Measurements from ENCODE around the gene DSCAM. TPM values are rescaled to one million over a fixed set of nuclear protein-coding genes. Genes with fewer than 3 reads are reported as not detected.

The DSCAM gene
- total and polyA plus RNA-seq, 4 experiments from 2014 or later, result not detected

DNA sequence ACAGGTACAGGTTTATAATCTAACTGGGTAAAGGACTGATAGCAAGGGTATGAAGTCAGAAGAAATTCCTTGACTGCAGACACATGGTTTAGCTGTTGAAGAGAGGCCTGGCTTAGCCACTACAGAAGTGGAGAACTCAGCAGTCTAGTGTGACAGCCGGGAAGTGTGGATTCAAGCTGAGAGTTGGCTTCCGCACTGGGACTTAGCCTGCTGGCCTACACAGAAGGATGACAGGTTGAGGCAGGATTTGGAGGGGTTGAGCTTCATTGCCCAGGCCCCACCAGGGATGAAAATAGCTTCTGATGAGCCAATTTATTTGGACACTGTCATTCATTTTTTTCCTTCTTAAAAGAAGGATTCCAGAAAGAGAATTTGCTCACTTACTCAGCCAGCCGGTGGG lies 695.3 kb downstream of the DSCAM start:
- Histone ChIP-seq H3K4me1 (ENCODE audit: insufficient read depth, low read length) (no peaks in the 10 kb centered on the region), H3K4me3 (ENCODE audit: low read length in 2 of 2) (no peak overlapping the region), H3K27ac (ENCODE audit: low read depth, low read length) (no peak overlapping the region), H3K9me3 (ENCODE audit: control insufficient read depth in 1 of 2, low read length in 2 of 2) (no peaks in the 10 kb centered on the region), H3K36me3 (ENCODE audit: insufficient read depth, low read length) (no peaks in the 10 kb centered on the region), H3K27me3 (ENCODE audit: insufficient read depth, low read length) (no peaks in the 10 kb centered on the region)
- CTCF ChIA-PET (ENCODE audit: partially characterized antibody), result no interaction called here
- no peak overlapping the region for H3K4me3 Mint-ChIP-seq
- POLR2A ChIA-PET (ENCODE audit: partially characterized antibody), result no interaction called here
- no peaks in the 10 kb centered on the region for H3K27me3 Mint-ChIP-seq
- no peaks in the 10 kb centered on the region for H3K36me3 Mint-ChIP-seq
- intact Hi-C loops (cut with micrococcal nuclease), result no loop called here
- no peaks in the 10 kb centered on the region for H3K4me1 Mint-ChIP-seq
- no peak for DNase-seq
- H3K27ac Mint-ChIP-seq, result no peak overlapping the region
- H3K9me3 Mint-ChIP-seq, result peaks cover 0 to 6% (median 2%) of the 10 kb centered on the region in 8 donors

DNA sequence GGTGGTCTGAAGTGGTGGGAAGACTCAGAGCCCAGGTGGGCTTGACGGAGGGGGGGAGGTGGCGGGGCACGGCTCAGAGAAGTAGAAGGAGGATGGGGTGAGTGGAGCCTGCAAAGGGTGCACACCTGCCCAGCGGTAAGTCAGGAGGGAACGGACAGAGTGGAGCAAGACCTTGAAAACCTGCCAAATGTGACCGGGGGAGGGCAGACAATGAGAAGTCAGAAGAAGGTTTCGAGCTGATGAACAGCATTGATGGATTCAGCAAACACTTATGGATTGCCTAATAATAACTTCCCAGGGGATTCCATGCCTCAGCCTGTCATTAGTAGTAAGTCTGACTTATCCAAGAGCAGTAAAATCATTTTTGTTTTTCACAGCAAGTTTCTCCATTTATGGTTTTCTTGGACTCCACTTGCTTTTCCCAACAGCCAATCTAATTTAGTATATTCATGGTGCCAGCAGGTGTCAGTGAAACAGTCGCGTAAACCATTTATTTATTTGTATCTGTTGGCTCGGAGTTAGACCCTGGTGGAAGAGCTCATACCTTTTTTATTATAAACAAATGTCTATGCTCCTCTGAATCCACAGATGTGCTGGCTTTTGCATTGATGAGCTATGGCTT lies 700.6 kb downstream of the DSCAM start:
- POLR2A ChIA-PET (ENCODE audit: partially characterized antibody), result no interaction called here
- no peak overlapping the region for H3K27ac Mint-ChIP-seq
- intact Hi-C loops (cut with micrococcal nuclease), result no loop called here
- DNase-seq, result no peak
- H3K9me3 ChIP-seq (ENCODE audit: control insufficient read depth in 1 of 2, low read length in 2 of 2), result no peaks in the 10 kb centered on the region
- no peaks in the 10 kb centered on the region for H3K36me3 ChIP-seq (ENCODE audit: insufficient read depth, low read length)
- no peaks in the 10 kb centered on the region for H3K36me3 Mint-ChIP-seq
- no peaks in the 10 kb centered on the region for H3K4me1 ChIP-seq (ENCODE audit: insufficient read depth, low read length)
- no peak overlapping the region for H3K4me3 Mint-ChIP-seq
- H3K27ac ChIP-seq (ENCODE audit: low read depth, low read length), result no peak overlapping the region
- peaks cover 0 to 2% (median 0%) of the 10 kb centered on the region in 8 donors for H3K9me3 Mint-ChIP-seq
- no peaks in the 10 kb centered on the region for H3K4me1 Mint-ChIP-seq
- CTCF ChIA-PET (ENCODE audit: partially characterized antibody), result no interaction called here
- H3K27me3 ChIP-seq (ENCODE audit: insufficient read depth, low read length), result no peaks in the 10 kb centered on the region
- no peak overlapping the region for H3K4me3 ChIP-seq (ENCODE audit: low read length in 2 of 2)
- H3K27me3 Mint-ChIP-seq, result no peaks in the 10 kb centered on the region

DNA sequence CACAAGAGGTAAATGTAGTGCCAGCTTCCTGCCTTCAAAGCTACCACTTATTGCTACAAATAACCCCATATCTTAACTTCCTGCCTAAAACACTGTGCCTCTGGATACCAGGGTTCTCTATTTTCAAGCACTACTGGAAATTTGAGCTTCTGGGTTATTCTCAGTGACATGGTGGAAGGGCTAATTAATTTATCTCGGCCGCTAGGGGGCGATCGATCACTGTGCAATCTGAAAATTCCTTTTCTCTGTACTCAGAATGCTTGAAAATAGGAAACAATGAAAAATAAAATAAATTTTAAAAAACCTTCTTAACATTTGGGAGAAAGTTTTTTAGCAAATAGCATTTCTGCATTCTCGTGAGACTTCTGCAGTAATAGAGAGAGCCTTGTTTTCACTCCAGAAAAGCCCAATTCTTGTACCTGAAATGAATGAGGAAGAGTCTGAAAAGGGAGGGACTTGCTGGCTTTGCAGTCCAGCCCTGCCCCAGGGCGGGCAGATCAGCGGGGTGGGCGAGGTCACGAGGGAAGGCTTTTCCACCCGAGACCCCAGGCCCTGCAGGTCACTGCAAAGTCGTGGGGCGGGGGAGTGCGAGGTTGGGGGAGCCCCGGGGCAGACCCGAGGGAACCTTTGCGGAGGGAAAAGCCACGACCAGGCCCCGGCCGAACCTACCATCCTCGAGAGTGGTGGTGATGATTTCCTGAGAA lies 703.0 kb downstream of the DSCAM start:
- H3K27me3 ChIP-seq (ENCODE audit: insufficient read depth, low read length), result no peaks in the 10 kb centered on the region
- Mint-ChIP-seq H3K4me1 (no peaks in the 10 kb centered on the region), H3K9me3 (peaks cover 0 to 2% (median 0%) of the 10 kb centered on the region in 8 donors), H3K4me3 (no peak overlapping the region), H3K27ac (no peak overlapping the region), H3K27me3 (peaks cover 0 to 2% of the 10 kb centered on the region in 2 donors), H3K36me3 (no peaks in the 10 kb centered on the region)
- peak in 1 of 5 donors; percentile 3 for DNase-seq
- intact Hi-C loops (cut with micrococcal nuclease), result loop anchor here (5.0 kb wide), 1 partner anchor 923 kb away; no protein-coding TSS in a partner anchor
- no peaks in the 10 kb centered on the region for H3K9me3 ChIP-seq (ENCODE audit: control insufficient read depth in 1 of 2, low read length in 2 of 2)
- H3K36me3 ChIP-seq (ENCODE audit: insufficient read depth, low read length), result no peaks in the 10 kb centered on the region
- no peaks in the 10 kb centered on the region for H3K4me1 ChIP-seq (ENCODE audit: insufficient read depth, low read length)
- POLR2A ChIA-PET (ENCODE audit: partially characterized antibody), result no interaction called here
- H3K4me3 ChIP-seq (ENCODE audit: low read length in 2 of 2), result no peak overlapping the region
- CTCF ChIA-PET (ENCODE audit: partially characterized antibody), result interaction anchor here (0.8 kb wide), 1 partner anchor 41 kb away, joined by 3 read pairs; no protein-coding TSS in a partner anchor
- H3K27ac ChIP-seq (ENCODE audit: low read depth, low read length), result no peak overlapping the region

DNA sequence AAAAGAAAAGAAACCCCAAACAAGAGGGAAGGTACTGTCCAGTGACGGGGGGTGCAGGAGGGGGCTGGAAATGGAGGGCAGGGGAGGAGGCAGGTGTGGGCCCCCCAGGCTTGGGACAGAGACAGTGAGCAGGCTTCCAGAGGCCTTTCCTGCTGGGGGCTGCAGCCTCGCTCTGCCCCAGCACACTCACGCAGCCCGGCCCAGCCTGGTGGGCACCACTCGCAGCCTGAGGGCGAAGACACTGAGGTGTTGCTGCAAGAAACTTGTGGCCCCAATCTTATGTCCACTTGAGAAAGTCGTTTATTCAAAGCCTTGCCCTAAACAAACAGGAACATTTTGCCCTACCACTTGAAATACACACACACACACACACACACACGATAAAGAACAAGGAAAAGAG lies 705.3 kb downstream of the DSCAM start:
- DNase-seq, result no peak
- H3K4me3 ChIP-seq (ENCODE audit: low read length in 2 of 2), result no peak overlapping the region
- no peak overlapping the region for H3K27ac ChIP-seq (ENCODE audit: low read depth, low read length)
- intact Hi-C loops (cut with micrococcal nuclease), result loop anchor here (5.0 kb wide), 1 partner anchor 926 kb away; no protein-coding TSS in a partner anchor
- no peaks in the 10 kb centered on the region for H3K4me1 Mint-ChIP-seq
- H3K9me3 Mint-ChIP-seq, result peaks cover 0 to 2% (median 0%) of the 10 kb centered on the region in 8 donors
- ChIA-PET POLR2A (ENCODE audit: partially characterized antibody) (no interaction called here), CTCF (ENCODE audit: partially characterized antibody) (no interaction called here)
- no peaks in the 10 kb centered on the region for H3K36me3 Mint-ChIP-seq
- no peaks in the 10 kb centered on the region for H3K36me3 ChIP-seq (ENCODE audit: insufficient read depth, low read length)
- no peak overlapping the region for H3K27ac Mint-ChIP-seq
- H3K4me1 ChIP-seq (ENCODE audit: insufficient read depth, low read length), result no peaks in the 10 kb centered on the region
- H3K27me3 Mint-ChIP-seq, result peaks cover 0 to 2% of the 10 kb centered on the region in 2 donors
- H3K27me3 ChIP-seq (ENCODE audit: insufficient read depth, low read length), result no peaks in the 10 kb centered on the region
- H3K4me3 Mint-ChIP-seq, result no peak overlapping the region
- H3K9me3 ChIP-seq (ENCODE audit: control insufficient read depth in 1 of 2, low read length in 2 of 2), result no peaks in the 10 kb centered on the region

DNA sequence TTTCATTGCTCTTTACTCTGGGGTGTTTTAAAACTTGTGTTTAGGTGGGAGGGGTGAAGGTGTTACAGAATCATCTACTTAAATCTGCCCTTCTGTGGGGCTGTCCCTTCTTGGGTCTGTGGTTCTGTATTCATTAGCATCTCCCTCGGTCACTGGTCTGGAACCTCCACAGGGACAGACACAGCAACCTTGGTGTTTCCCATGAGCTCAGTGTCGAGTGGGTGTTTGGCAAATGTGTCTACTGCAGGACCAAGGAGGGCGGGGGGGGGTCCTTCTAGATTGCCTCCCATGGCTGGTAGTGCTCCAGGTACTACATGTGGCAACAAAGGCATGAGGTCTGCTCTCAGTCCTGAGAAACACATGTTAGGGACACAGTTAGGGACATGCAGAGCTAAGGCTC lies 706.3 kb downstream of the DSCAM start:
- Mint-ChIP-seq H3K36me3 (no peaks in the 10 kb centered on the region), H3K4me1 (no peaks in the 10 kb centered on the region), H3K4me3 (no peak overlapping the region), H3K27ac (no peak overlapping the region), H3K27me3 (peaks cover 0 to 2% of the 10 kb centered on the region in 2 donors), H3K9me3 (peaks cover 0 to 2% (median 0%) of the 10 kb centered on the region in 8 donors)
- Histone ChIP-seq H3K36me3 (ENCODE audit: insufficient read depth, low read length) (no peaks in the 10 kb centered on the region), H3K27me3 (ENCODE audit: insufficient read depth, low read length) (no peaks in the 10 kb centered on the region), H3K9me3 (ENCODE audit: control insufficient read depth in 1 of 2, low read length in 2 of 2) (no peaks in the 10 kb centered on the region), H3K4me1 (ENCODE audit: insufficient read depth, low read length) (no peaks in the 10 kb centered on the region), H3K27ac (ENCODE audit: low read depth, low read length) (no peak overlapping the region), H3K4me3 (ENCODE audit: low read length in 2 of 2) (no peak overlapping the region)
- POLR2A ChIA-PET (ENCODE audit: partially characterized antibody), result no interaction called here
- DNase-seq, result no peak
- CTCF ChIA-PET (ENCODE audit: partially characterized antibody), result no interaction called here
- intact Hi-C loops (cut with micrococcal nuclease), result loop anchor here (5.0 kb wide), 1 partner anchor 927 kb away; no protein-coding TSS in a partner anchor

DNA sequence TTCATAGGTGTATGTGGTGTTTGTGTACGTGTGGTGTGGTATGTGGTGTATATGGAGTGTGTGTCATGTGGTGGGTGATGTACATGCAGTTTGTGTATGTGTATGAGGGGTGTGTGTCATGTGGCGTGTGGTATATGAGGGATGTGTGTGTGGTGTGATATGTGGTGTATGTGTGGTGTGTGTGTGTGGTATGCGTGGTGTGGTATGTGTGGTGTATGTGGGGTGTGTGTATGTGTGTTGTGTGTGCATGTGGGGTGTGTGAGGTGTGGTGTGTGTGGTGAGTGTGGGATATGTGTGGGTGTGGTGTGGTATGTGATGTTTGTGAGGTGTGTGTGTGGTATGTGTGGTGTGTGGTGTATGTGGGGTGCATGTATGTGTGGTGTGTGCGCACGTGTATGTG lies 707.3 kb downstream of the DSCAM start:
- H3K9me3 Mint-ChIP-seq, result peaks cover 0 to 2% (median 0%) of the 10 kb centered on the region in 8 donors
- H3K36me3 Mint-ChIP-seq, result no peaks in the 10 kb centered on the region
- CTCF ChIA-PET (ENCODE audit: partially characterized antibody), result no interaction called here
- H3K36me3 ChIP-seq (ENCODE audit: insufficient read depth, low read length), result no peaks in the 10 kb centered on the region
- intact Hi-C loops (cut with micrococcal nuclease), result loop anchor here (5.0 kb wide), 1 partner anchor 928 kb away; no protein-coding TSS in a partner anchor
- no peak overlapping the region for H3K27ac Mint-ChIP-seq
- no peaks in the 10 kb centered on the region for H3K4me1 Mint-ChIP-seq
- H3K27me3 Mint-ChIP-seq, result peaks cover 0 to 2% of the 10 kb centered on the region in 2 donors
- no peak for DNase-seq
- H3K9me3 ChIP-seq (ENCODE audit: control insufficient read depth in 1 of 2, low read length in 2 of 2), result no peaks in the 10 kb centered on the region
- H3K4me1 ChIP-seq (ENCODE audit: insufficient read depth, low read length), result no peaks in the 10 kb centered on the region
- POLR2A ChIA-PET (ENCODE audit: partially characterized antibody), result no interaction called here
- no peak overlapping the region for H3K27ac ChIP-seq (ENCODE audit: low read depth, low read length)
- no peaks in the 10 kb centered on the region for H3K27me3 ChIP-seq (ENCODE audit: insufficient read depth, low read length)
- no peak overlapping the region for H3K4me3 Mint-ChIP-seq
- no peak overlapping the region for H3K4me3 ChIP-seq (ENCODE audit: low read length in 2 of 2)

DNA sequence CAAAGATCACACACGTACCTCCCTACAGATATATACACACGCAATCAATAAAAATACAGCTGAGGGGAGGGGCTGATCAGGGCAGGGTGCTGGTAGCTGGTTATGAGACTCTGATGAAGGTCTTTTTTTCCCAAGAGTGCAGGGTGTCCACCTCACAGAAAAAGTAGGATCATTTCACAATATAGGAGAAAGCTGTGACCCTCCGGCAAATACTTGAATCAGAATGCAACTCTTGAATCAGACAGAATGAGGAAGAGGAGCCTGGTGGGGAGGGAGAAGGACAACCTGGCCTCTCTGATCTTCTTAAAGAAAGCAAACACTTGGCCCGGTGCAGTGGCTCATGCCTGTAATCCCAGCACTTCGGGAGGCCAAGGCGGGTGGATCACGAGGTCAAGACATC lies 710.4 kb downstream of the DSCAM start:
- no peaks in the 10 kb centered on the region for H3K4me1 Mint-ChIP-seq

More for the DNA sequence above, 710.4 kb downstream of the DSCAM start:
- no peak for DNase-seq
- H3K27ac Mint-ChIP-seq, result no peak overlapping the region
- ChIA-PET CTCF (ENCODE audit: partially characterized antibody) (no interaction called here), POLR2A (ENCODE audit: partially characterized antibody) (no interaction called here)
- Histone ChIP-seq H3K27me3 (ENCODE audit: insufficient read depth, low read length) (no peaks in the 10 kb centered on the region), H3K27ac (ENCODE audit: low read depth, low read length) (no peak overlapping the region), H3K4me3 (ENCODE audit: low read length in 2 of 2) (no peak overlapping the region), H3K9me3 (ENCODE audit: control insufficient read depth in 1 of 2, low read length in 2 of 2) (no peaks in the 10 kb centered on the region), H3K4me1 (ENCODE audit: insufficient read depth, low read length) (no peaks in the 10 kb centered on the region), H3K36me3 (ENCODE audit: insufficient read depth, low read length) (no peaks in the 10 kb centered on the region)
- H3K36me3 Mint-ChIP-seq, result no peaks in the 10 kb centered on the region
- peaks cover 0 to 6% (median 3%) of the 10 kb centered on the region in 8 donors for H3K9me3 Mint-ChIP-seq
- H3K4me3 Mint-ChIP-seq, result no peak overlapping the region
- intact Hi-C loops (cut with micrococcal nuclease), result no loop called here
- H3K27me3 Mint-ChIP-seq, result peaks cover 0 to 2% of the 10 kb centered on the region in 2 donors
